AG09319 (cell line): ENCODE data around the gene OR2AK2.
"Not testable (repeated sequence)": the region's sequence is repeated elsewhere in the genome, so short reads cannot be mapped to it uniquely, and the experiment has no call there.

Experiments used
- DNase-seq: peaks from one replicate; pipeline ENCODE4 v3.0.0-alpha.2; 2010; ENCODE audit warnings: low read depth; ENCODE audit errors: extremely low read depth
- TF ChIP-seq, protein P1 (sequence below): IDR thresholded peaks from 2 replicates; pipeline ENCODE4 v1.5.1; 2011; ENCODE audit warnings: low read depth, mild to moderate bottlenecking, inconsistent platforms, low read length, moderate library complexity

The OR2AK2 gene, protein sequence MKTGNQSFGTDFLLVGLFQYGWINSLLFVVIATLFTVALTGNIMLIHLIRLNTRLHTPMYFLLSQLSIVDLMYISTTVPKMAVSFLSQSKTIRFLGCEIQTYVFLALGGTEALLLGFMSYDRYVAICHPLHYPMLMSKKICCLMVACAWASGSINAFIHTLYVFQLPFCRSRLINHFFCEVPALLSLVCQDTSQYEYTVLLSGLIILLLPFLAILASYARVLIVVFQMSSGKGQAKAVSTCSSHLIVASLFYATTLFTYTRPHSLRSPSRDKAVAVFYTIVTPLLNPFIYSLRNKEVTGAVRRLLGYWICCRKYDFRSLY

DNA sequence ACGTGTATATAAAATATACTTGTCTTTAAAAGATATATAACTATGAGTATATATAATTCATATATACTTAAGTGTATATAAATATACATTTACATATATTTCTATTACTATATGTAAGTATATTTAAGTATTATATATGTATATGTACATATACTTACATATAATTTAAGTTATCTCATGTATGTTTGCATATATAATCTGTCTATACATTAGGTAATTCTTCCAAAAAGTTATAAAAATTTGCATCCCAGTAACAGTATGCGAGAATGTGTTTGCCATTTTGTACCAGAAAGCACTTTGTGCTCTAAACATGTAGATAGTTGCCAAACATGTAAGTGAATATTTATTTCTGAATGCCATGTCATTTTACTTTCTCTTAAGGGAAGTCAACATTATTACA is at the start of gene OR2AK2:
Gene OR2AK2, plus strand, starts transcription at position 301 of the 400 bp plus-strand sequence. CDS start 144 bp downstream, outside the sequence.
- TF ChIP-seq, protein P1, sequence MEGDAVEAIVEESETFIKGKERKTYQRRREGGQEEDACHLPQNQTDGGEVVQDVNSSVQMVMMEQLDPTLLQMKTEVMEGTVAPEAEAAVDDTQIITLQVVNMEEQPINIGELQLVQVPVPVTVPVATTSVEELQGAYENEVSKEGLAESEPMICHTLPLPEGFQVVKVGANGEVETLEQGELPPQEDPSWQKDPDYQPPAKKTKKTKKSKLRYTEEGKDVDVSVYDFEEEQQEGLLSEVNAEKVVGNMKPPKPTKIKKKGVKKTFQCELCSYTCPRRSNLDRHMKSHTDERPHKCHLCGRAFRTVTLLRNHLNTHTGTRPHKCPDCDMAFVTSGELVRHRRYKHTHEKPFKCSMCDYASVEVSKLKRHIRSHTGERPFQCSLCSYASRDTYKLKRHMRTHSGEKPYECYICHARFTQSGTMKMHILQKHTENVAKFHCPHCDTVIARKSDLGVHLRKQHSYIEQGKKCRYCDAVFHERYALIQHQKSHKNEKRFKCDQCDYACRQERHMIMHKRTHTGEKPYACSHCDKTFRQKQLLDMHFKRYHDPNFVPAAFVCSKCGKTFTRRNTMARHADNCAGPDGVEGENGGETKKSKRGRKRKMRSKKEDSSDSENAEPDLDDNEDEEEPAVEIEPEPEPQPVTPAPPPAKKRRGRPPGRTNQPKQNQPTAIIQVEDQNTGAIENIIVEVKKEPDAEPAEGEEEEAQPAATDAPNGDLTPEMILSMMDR = no peak
- no peak for DNase-seq

DNA sequence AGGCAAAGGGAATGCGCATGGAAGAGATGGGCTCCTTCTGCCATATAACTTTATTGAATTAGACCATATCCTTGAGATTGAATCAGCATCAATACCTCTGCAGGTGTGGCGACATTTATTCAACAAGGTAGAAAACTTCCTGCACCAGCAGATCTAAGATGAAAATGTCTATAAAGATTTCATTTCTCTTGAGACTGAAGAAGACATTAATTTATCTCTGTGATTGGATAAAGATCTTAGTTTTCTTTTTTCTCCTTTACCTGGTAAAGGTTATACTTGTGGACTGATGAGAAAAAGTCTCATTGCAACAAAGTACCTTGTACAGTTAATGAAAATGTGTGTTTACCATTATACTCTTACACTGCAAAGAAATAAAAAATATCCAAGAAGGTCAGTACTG is 45.1 kb upstream of the OR2AK2 start, which contains the start of gene OR2T8:
Gene OR2T8, plus strand, starts transcription at position 301 of the 400 bp plus-strand sequence. CDS start 766 bp downstream, outside the sequence.
- DNase-seq = no peak
- TF ChIP-seq, protein P1 = no peak

DNA sequence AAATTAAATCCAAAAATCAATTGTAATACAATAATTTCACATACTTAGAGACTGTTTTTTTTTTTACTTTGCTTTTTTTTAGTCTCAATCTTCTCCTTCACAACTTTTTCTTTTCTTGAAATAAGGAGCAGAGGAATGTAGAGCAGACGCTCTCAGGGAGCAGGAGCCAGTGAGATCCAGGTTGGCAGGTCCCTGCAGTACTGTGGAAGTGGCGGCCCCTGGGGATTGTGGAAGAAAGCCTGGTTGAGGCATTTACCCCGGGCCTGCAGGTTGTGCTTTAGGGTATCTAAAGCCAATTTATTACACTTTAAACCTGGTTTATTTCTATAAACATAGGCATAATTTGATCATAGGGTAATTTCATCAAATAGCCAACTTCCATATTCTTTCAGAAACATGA is 41.1 kb upstream of the OR2AK2 start:
- DNase-seq = no peak
- TF ChIP-seq, protein P1 = no peak

DNA sequence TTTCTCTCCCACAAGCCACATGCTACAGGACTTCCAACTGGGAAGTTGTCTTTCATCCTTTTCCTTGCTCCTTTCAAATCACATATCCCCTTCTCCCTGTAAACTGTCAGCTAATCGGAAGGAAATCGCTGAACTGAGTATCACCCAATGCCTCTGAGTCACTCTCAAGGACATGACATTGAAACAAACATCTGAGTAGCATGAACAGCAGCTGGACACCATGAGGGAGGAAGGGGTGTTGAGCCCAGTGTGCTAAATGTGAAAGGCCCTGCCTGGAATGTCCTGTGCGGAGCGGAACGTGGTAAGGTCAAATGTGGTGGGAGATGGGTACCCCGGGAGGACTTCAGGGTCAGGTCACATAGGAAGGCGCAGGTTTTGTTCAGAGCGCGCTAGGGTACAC is 40.2 kb upstream of the OR2AK2 start, which contains the start of gene OR2AJ1:
Gene OR2AJ1, plus strand, starts transcription at position 22 of the 400 bp plus-strand sequence. CDS start 8,880 bp downstream, outside the sequence.
- no peak for DNase-seq
- TF ChIP-seq, protein P1 = no peak

DNA sequence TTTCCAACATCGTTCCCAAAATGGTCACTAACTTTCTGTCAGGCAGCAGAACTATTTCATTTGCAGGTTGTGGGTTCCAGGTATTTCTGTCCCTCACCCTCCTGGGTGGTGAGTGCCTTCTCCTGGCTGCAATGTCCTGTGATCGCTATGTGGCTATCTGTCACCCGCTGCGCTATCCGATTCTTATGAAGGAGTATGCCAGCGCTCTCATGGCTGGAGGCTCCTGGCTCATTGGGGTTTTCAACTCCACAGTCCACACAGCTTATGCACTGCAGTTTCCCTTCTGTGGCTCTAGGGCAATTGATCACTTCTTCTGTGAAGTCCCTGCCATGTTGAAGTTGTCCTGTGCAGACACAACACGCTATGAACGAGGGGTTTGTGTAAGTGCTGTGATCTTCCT is 31.0 kb upstream of the OR2AK2 start:
- TF ChIP-seq, protein P1 = no peak
- DNase-seq = no peak

DNA sequence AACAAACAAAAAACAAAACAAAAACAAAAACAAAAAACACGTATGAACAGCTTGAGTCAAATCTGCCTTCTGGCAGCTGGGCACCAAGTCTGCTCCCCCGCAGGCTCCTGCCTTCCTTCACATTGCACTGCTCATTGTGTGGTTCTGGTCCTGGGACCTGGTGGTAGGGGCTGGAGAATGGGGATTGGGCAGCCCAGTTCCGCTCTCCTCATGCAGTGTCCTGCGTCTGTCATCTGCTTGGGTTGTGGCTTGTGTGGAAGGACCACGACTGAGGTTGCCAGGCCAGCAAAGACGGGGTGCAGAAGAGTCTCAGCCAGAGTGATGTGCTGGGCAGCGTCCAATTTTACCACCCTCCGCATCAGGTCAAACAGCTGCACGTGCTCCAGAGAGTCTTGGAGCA is 29.3 kb upstream of the OR2AK2 start:
- TF ChIP-seq, protein P1 = no peak
- no peak for DNase-seq

DNA sequence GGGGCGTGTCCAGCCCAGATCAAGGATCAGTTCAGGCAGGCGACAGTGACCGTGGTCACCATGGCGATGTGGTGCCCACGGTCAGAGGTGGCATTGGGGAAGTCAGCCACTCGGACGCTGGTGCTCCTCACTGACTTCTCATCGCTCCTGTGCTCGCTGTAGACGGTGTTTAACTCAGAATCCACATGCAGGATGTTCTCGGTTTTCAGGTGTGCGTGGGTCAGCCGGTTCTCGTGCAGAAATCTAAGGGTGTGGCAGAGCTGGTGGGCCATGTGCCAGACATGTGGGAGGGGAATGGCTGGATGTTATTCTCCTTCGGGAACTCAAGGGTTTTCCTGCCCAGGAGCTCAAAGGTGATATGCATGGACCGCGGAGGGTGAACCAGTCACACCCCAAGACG is 28.6 kb upstream of the OR2AK2 start:
- TF ChIP-seq, protein P1 = no peak
- no peak for DNase-seq

DNA sequence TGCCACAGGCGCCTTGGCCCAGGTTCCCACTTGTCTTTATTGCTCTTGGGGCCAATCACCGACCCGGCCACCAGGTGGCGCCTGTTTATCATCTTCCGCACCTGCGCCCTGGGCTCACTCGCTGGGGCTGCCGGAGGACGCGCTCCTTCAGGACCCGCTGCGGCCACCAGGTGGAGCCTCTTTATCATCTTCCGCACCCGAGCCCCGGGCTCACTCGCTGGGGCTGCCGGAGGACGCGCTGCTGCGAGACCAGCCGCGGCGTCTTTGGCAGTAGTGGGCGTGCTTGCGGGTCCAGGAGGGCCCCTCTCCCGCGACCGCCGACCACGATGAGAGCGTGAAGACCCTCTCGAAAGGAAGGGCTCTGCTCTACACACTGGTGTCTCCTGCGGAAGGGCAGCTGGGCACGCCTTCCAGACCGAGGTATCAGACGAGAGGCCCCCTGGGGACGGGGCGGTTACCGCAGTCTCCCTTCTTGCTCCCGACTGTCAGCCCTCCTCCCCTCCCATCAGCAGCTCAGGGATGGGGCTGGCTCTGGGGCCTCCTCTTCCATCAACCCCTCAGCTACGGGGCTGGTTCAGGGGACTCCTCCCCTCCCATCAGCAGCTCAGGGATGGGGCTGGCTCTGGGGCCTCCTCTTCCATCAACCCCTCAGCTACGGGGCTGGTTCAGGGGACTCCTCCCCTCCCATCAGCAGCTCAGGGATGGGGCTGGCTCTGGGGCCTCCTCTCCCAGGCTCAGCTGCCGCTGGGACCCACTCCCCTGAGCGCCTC is 27.9 kb upstream of the OR2AK2 start:
- not testable (repeated sequence) for DNase-seq
